B cell (primary cell): ENCODE results near the gene GPR137.

Experiments
- CTCF ChIP-seq: fragments of 200-600 bp; IDR thresholded peaks from one replicate; pipeline ENCODE4 v1.8.0; 2022; ENCODE audit warnings: antibody characterized with exemption, mild to moderate bottlenecking
- EZH2 ChIP-seq: IDR thresholded peaks from 2 replicates; pipeline ENCODE4 v1.6.1; 2012; ENCODE audit warnings: borderline replicate concordance, low read depth, mild to moderate bottlenecking, moderate library complexity, low read length; ENCODE audit not compliant: insufficient read depth, poor library complexity, severe bottlenecking

GRCh38 chr11:64241491-64242374 is 43.9 kb upstream of the GPR137 start:
- TF ChIP-seq CTCF, result no peak
- TF ChIP-seq EZH2, result no peak
